ENCODE measurements around the gene BANP.
"Not testable (repeated sequence)": the region's sequence is repeated elsewhere in the genome, so short reads cannot be mapped to it uniquely, and the experiment has no call there.

- TF ChIP-seq, protein P1, sequence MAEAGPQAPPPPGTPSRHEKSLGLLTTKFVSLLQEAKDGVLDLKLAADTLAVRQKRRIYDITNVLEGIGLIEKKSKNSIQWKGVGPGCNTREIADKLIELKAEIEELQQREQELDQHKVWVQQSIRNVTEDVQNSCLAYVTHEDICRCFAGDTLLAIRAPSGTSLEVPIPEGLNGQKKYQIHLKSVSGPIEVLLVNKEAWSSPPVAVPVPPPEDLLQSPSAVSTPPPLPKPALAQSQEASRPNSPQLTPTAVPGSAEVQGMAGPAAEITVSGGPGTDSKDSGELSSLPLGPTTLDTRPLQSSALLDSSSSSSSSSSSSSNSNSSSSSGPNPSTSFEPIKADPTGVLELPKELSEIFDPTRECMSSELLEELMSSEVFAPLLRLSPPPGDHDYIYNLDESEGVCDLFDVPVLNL (CRISPR knock-in tag; IDR thresholded peaks at IDR 0.05; ENCODE audit: borderline replicate concordance, low read depth): not testable (repeated sequence)
- TF ChIP-seq SMAD4 (CRISPR knock-in tag; IDR thresholded peaks at IDR 0.05): not testable (repeated sequence)
Observed at GRCh38 chr16:88019041-88019820, 68.0 kb downstream of the BANP start.

All from WTC11 (cell line).